Lung (tissue), 16 donors: ENCODE measurements around the gene DHRS3. TPM values are rescaled to one million over a fixed set of nuclear protein-coding genes. Genes with fewer than 3 reads are reported as not detected.

ENCODE experiments used
- ATAC-seq: fragments of 200-7000 bp; cut with Tn5 transposase; one replicate; pipeline ENCODE4 v1.9.1; 2020; ENCODE audit warnings: moderate number of reproducible peaks; ENCODE audit not compliant: insufficient read depth, low FRiP score
- DNase-seq, 3 donors: peaks; one replicate each; pipeline ENCODE4 v3.0.0-alpha.2; 2013 to 2017
- H3K27ac ChIP-seq, 2 donors: one replicate each; pipeline ENCODE4 v1.5.1; 2013; ENCODE audit warnings: mild to moderate bottlenecking in 2 of 2, moderate library complexity in 2 of 2, control low read depth in 1 of 2, inconsistent platforms in 1 of 2, low read depth in 1 of 2, low read length in 1 of 2
- H3K27me3 ChIP-seq, 3 donors: one replicate each; pipeline ENCODE4 v1.5.1; 2013; ENCODE audit warnings: low read length in 2 of 3; ENCODE audit not compliant: control insufficient read depth in 3 of 3, insufficient read depth in 3 of 3
- H3K36me3 ChIP-seq, 4 donors: one replicate each; pipeline ENCODE4 v1.5.1; 2013; ENCODE audit warnings: low read length in 4 of 4, mild to moderate bottlenecking in 1 of 4, moderate library complexity in 1 of 4; ENCODE audit not compliant: control insufficient read depth in 4 of 4, insufficient read depth in 4 of 4
- H3K4me1 ChIP-seq, 5 donors: one replicate each; pipeline ENCODE4 v1.5.1; 2013; ENCODE audit warnings: low read length in 5 of 5, mild to moderate bottlenecking in 2 of 5, moderate library complexity in 1 of 5; ENCODE audit not compliant: control insufficient read depth in 5 of 5, insufficient read depth in 5 of 5
- H3K4me3 ChIP-seq: one replicate; pipeline ENCODE4 v1.5.1; 2013; ENCODE audit warnings: mild to moderate bottlenecking, control low read depth, moderate library complexity
- H3K9ac ChIP-seq, 2 donors: one replicate each; pipeline ENCODE4 v1.5.1; 2013; ENCODE audit warnings: low read length in 2 of 2, control low read depth in 1 of 2; ENCODE audit not compliant: insufficient read depth in 1 of 2
- H3K9me3 ChIP-seq, 4 donors: one replicate each; pipeline ENCODE4 v1.5.1; 2013; ENCODE audit warnings: low read length in 3 of 4, mild to moderate bottlenecking in 1 of 4, moderate library complexity in 1 of 4; ENCODE audit not compliant: control insufficient read depth in 4 of 4, insufficient read depth in 3 of 4
- WGBS, 2 donors: extraction: QIAGEN DNeasy Blood & Tissue Kit; methylation state at CpG; one replicate each; pipeline ENCODE4 v1.1.7; 2013; 5-methylcytosine and 5-hydroxymethylcytosine counted together
- long read RNA-seq, 5 donors: transcript quantifications; one replicate each; lab custom pipeline, GENCODE V29; 2026
- polyA plus RNA-seq, 2 donors: library from polyadenylated mRNA; stranded (reverse); fragments of 200-250 nt; gene quantifications; one replicate each; pipeline ENCODE4 v1.2.1, GENCODE V29; 2013
- total RNA-seq, 2 donors: library from RNA; depleted of rRNA in 1 of 2; stranded (reverse); fragments of >200 nt in 1 of 2; gene quantifications; one replicate each; pipeline ENCODE4 v1.2.1, GENCODE V29; 2014 to 2021
- TF ChIP-seq, protein P1 (sequence below): IDR thresholded peaks from 2 replicates; pipeline ENCODE4 v1.5.1; 2012; ENCODE audit warnings: mild to moderate bottlenecking; ENCODE audit errors: control extremely low read depth, extremely low read depth
- donor health status: control.
- donor health status: control.
- donor health status: Bipolar disorder and iron deficiency.
- donor health status: healthy.
- donor health status: DM: yes; HTN: yes; CAD: no.

DHRS3 gene, protein sequence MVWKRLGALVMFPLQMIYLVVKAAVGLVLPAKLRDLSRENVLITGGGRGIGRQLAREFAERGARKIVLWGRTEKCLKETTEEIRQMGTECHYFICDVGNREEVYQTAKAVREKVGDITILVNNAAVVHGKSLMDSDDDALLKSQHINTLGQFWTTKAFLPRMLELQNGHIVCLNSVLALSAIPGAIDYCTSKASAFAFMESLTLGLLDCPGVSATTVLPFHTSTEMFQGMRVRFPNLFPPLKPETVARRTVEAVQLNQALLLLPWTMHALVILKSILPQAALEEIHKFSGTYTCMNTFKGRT
- total RNA-seq = 100 to 1,000 TPM in 1 of 2 donors, 10 to 100 TPM in 1; 79.7 to 109 TPM
- polyA plus RNA-seq = 10 to 100 TPM; 56.7 to 79.8 TPM
- long read RNA-seq, donor 1, transcript DHRS3-204 (6 exons, 1,722 nt) = major isoform, 24 of 29 reads
- long read RNA-seq, donor 1, partial matches to known transcripts = 5 of 29 reads
- long read RNA-seq, donor 1, other reads (novel, unspliced or antisense) = 0 of 29 reads
- long read RNA-seq, donor 2, transcript DHRS3-204 (6 exons, 1,722 nt) = major isoform, 7 of 8 reads
- long read RNA-seq, donor 2, partial matches to known transcripts = 0 of 8 reads
- long read RNA-seq, donor 2, other reads (novel, unspliced or antisense) = 0 of 8 reads
- long read RNA-seq, donor 3, transcript DHRS3-204 (6 exons, 1,722 nt) = major isoform, 17 of 17 reads
- long read RNA-seq, donor 3, partial matches to known transcripts = 0 of 17 reads
- long read RNA-seq, donor 3, other reads (novel, unspliced or antisense) = 0 of 17 reads
- long read RNA-seq, donor 4, partial matches to known transcripts = 0 of 4 reads
- long read RNA-seq, donor 4, other reads (novel, unspliced or antisense) = 0 of 4 reads
- long read RNA-seq, donor 5, transcript DHRS3-204 (6 exons, 1,722 nt) = major isoform, 29 of 29 reads
- long read RNA-seq, donor 5, partial matches to known transcripts = 0 of 29 reads
- long read RNA-seq, donor 5, other reads (novel, unspliced or antisense) = 0 of 29 reads

DNA sequence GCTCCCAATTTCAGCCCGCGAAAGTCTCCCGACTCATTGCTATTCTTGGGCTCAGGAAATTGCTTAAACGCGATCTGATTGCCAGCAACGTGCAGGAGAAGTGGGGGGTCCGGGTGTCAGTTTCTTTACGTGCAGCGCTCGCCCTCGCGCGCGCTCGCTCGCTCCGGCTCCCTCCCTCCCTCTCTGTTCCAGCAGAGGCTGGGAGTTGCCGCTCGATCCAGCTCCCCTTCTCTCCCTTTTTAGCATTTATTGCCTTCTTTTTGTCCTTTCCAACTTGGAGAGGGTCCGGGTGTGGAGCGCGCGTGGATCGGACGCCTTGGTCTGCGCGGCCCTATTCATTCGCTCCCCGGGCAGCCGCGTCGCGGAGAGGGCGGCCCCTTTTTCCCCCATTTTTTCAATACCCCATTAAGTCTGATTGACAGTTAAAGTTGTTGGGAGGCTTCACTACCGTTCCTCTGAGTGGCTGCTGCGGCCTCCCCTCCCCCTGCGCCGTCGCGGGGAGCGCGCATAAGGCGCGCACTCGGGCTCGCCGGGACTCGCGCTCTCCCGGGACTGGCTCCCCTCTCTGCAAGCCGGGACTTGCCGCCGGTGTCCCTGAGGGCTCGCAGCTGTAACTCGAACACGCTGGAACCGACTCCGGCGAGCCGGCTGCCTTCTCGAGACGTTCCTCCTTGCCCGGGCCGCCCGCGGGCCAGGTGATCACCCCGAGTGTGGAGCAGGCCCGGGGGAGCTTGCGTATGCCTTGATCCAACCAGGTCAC is at the start of gene DHRS3:
Gene DHRS3, minus strand, starts transcription at position 310 of the 760 bp plus-strand sequence. CDS start 862 bp downstream, outside the sequence.
- H3K9ac ChIP-seq = peak within 1 kb of the TSS; percentile 55 to 80
- peaks cover 0 to 2% (median under 1%) of the 10 kb centered on the region in 4 donors for H3K36me3 ChIP-seq
- H3K4me3 ChIP-seq = peak within 1 kb of the TSS; percentile 76
- peak; percentile 91 to 97 (median 94) for DNase-seq
- TF ChIP-seq, protein P1, sequence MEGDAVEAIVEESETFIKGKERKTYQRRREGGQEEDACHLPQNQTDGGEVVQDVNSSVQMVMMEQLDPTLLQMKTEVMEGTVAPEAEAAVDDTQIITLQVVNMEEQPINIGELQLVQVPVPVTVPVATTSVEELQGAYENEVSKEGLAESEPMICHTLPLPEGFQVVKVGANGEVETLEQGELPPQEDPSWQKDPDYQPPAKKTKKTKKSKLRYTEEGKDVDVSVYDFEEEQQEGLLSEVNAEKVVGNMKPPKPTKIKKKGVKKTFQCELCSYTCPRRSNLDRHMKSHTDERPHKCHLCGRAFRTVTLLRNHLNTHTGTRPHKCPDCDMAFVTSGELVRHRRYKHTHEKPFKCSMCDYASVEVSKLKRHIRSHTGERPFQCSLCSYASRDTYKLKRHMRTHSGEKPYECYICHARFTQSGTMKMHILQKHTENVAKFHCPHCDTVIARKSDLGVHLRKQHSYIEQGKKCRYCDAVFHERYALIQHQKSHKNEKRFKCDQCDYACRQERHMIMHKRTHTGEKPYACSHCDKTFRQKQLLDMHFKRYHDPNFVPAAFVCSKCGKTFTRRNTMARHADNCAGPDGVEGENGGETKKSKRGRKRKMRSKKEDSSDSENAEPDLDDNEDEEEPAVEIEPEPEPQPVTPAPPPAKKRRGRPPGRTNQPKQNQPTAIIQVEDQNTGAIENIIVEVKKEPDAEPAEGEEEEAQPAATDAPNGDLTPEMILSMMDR = no peak
- H3K27me3 ChIP-seq = no peaks in the 10 kb centered on the region
- H3K9me3 ChIP-seq = no peaks in the 10 kb centered on the region
- peaks cover 5 to 45% (median 17%) of the 10 kb centered on the region in 5 donors for H3K4me1 ChIP-seq
- 0% methylated on average over 68 to 69 of the region's 69 CpGs for WGBS, 2 donors
- peak; percentile 60 for ATAC-seq
- H3K27ac ChIP-seq = peak within 1 kb of the TSS; percentile 96 to 98

DNA sequence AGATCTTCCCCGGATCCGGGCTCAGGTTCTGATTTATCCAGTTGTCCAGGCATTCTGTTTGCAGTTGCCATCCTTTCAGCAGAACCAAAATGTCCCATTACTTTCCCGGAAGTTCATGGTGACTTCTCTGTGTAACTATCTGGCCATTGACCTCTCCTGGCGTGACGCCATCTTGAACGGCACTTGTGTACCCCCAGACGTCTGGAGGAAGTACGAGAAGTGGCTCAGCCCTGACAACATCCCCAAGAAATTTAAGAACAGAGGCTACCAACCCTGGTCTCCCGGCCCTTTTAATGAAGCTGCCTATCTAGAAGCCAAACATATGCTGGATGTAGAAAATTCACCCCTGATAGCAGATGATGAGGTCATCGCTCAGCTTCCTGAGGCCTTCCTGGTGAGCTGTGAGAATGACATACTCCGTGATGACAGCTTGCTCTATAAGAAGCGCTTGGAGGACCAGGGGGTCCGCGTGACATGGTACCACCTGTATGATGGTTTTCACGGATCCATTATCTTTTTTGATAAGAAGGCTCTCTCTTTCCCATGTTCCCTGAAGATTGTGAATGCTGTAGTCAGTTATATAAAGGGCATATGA is 48.2 kb upstream of the DHRS3 start:
- DNase-seq = no peak
- WGBS, 2 donors = 78 to 89% methylated on average over 15 of the region's 15 CpGs
- H3K9ac ChIP-seq = no peak overlapping the region

DNA sequence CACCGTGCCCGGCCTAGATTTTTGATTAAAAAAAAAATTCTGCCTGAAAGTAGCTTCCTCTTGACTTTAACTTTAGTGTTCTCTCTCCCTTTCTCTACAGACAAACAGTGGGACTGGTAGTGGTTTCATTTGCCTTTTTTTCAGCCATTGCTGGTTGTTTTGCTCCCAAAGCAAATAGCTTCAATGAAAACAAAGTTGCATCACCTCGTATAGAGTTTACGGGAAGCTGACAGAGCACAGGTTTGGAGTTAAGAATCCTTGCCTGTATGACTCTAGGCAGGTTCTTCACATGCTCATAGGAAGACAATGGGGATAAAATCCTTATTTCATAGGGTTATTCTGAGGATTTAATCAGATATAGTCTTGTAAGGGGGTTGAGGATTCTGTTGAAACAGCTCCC is 47.5 kb upstream of the DHRS3 start:
- H3K27me3 ChIP-seq = no peaks in the 10 kb centered on the region
- H3K27ac ChIP-seq = no peak overlapping the region
- peaks cover 0 to 13% (median 6%) of the 10 kb centered on the region in 4 donors for H3K9me3 ChIP-seq
- H3K4me1 ChIP-seq = no peaks in the 10 kb centered on the region
- ATAC-seq (no peak), DNase-seq (no peak)
- TF ChIP-seq, protein P1 = no peak
- WGBS, 2 donors = 78 to 91% methylated on average over 4 of the region's 4 CpGs
- H3K36me3 ChIP-seq = no peaks in the 10 kb centered on the region
- no peak overlapping the region for H3K4me3 ChIP-seq
- no peak overlapping the region for H3K9ac ChIP-seq

More for the DNA sequence above, 48.2 kb upstream of the DHRS3 start:
- no peak overlapping the region for H3K27ac ChIP-seq
- no peak overlapping the region for H3K4me3 ChIP-seq
- TF ChIP-seq, protein P1 = no peak
- ATAC-seq = no peak
- H3K27me3 ChIP-seq = peaks cover 0 to 4% (median 0%) of the 10 kb centered on the region in 3 donors
- no peaks in the 10 kb centered on the region for H3K4me1 ChIP-seq
- H3K9me3 ChIP-seq = peaks cover 0 to 13% (median 6%) of the 10 kb centered on the region in 4 donors
- no peaks in the 10 kb centered on the region for H3K36me3 ChIP-seq
